Measurements from ENCODE around the gene ZNF609.

- no peak for TF ChIP-seq GATA2 (IDR thresholded peaks at IDR 0.05; ENCODE audit: low read depth, low read length)
- no peak for TF ChIP-seq GATA3 (IDR thresholded peaks at IDR 0.05; ENCODE audit: low read depth, low read length)
These were observed 150.8 kb downstream of the ZNF609 start for GRCh38 chr15:64611085-64611725.
